NCI-H2196 (cell line): ENCODE measurements around the gene SLC25A21.
"Not testable (repeated sequence)": the region's sequence is repeated elsewhere in the genome, so short reads cannot be mapped to it uniquely, and the experiment has no call there.

ENCODE experiments used
- DNase-seq: peaks from one replicate; lab custom pipeline; 2025; ENCODE audit not compliant: unreplicated experiment; lab: John Stamatoyannopoulos, UW

Gene SLC25A21

GRCh38 chr14:37172024-37172869 is at the start of gene SLC25A21:
SLC25A21 (minus strand) TSS chr14:37172606.
- peak; percentile 78 for DNase-seq

DNA sequence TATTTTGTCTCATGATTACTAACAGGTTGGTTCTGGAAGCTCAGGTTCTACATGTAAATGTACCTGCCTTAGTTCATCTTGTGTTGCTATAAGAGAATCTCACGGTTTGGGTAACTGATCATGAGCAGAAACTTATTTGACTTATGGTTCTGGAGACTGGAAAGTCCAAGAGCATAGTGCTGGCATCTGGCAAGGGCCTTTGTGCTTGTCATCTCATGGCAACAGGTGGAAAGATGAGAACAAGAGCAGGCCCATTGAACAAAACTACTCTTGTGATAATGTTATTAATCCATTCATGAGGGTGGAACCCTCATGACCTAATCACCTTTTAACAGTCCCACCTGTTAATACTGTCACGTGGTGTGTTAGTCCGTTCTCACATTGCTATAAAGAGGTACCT is 48.7 kb upstream of the SLC25A21 start:
- DNase-seq, result no peak

GRCh38 chr14:37215345-37215744 is 42.9 kb upstream of the SLC25A21 start:
- no peak for DNase-seq

DNA sequence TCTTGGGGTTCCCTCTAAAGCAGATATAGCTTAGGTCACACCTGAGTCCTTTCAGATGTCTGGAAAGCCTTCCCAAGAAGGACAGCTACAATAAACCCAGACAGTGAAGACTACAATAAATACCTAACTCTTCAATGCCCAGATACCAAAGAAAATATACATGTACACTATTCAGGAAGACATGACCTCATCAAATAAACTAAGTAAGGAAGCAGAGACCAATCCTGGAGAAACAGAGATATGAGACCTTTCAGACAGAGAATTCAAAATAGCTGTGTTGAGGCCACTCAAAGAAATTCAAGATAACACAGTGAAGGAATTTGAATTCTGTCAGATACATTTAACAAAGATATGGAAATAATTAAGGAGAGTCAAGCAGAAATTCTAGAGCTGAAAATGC is 40.6 kb upstream of the SLC25A21 start:
- no peak for DNase-seq

DNA sequence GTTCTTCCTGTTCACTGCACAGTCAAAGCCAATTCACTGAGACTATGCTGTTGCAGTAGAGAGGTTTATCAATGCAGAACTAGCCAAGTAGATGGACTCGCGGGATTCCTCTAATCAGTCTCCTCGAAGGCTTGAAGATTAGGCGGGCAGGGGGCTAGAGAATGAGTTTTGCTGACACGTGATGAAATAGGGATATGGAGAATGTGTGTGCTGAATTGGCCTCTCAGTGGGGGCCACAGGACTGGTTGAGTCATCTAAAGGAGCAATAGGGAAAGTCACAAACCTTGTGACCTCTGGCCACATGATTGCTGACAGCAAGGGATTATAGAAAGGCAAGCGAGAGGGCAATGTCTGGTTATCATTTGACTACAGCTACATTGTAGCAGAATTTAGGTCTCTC is 38.0 kb upstream of the SLC25A21 start:
- no peak for DNase-seq

DNA sequence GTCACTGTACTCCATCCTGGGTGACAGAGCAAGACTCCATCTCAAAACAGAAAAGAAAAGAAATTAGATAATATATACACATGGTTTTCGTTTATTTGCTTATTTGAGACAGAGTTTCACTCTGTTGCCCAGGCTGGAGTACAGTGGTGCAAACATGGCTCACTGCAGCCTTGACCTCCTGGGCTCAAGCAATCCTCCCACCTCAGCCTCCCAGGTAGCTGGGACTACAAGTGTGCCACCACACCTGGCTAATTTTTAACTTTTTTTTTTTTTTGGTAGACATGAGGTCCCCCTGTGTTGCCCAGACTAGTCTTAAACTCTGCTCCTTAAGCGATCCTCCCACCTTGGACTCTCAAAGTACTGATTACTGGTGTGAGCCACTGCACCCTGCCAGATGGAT is 37.2 kb upstream of the SLC25A21 start:
- not testable (repeated sequence) for DNase-seq

DNA sequence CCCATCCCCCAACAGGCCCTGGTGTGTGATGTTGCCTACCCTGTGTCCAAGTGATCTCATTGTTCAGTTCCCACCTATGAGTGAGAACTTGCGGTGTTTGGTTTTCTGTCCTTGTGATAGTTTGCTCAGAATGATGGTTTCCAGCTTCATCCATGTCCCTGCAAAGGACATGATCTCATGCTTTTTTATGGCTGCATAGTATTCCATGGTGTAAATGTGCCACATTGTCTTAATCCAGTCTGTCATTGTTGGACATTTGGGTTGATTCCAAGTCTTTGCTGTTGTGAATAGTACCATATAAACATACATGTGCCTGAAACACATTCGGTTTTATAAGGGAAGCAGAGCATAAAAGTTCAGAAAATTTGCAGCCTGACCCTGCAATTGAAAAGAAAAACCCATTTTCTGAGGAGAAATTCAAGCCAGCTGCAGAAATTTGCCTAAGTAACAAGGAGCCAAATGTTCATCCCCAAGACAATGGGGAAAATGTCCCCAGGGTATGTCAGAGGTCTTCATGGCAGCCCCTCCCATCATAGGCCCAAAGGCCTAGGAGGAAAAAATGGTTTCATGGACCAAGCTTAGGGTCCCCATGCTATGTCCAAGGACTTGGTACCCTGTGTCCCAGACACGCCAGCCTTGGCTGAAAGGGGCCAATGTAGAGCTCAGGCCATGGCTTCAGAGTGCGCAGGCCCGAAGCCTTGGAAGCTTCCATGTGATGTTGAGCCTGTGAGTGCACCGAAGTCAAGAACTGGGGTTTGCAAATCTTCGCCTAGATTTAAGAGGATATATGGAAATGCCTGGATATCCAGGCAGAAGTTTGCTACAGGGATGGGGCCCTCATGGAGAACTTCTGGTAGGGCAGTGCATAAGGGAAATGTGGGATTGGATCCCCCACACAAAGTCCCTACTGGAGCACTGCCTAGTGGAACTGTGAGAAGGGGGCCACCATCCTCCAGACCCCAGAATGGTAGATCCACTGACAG is 33.5 kb upstream of the SLC25A21 start:
- not testable (repeated sequence) for DNase-seq

DNA sequence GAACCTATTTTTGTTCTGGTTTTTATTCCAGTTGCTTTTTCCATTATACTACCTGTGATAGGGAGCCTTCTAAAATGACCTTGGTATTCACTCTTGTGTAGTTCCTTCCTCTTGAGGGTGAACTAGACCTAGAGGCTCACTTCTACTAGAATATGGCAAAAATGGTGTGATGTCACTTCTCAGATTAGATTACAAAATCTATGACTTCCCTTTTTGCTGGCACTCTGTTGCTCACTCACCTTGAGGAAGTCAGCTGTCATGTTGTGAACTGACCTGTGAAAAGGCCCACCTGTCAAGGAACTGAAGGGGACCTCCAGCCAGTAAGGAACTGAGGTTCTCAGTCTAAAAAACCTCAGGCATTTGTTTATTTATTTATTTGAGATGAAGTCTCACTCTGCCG is 31.0 kb upstream of the SLC25A21 start:
- no peak for DNase-seq

- no peak for DNase-seq
Observed at GRCh38 chr14:37202812-37203211, 30.4 kb upstream of the SLC25A21 start.

GRCh38 chr14:37202265-37202664 is 29.9 kb upstream of the SLC25A21 start:
- no peak for DNase-seq

GRCh38 chr14:37201724-37202123 is 29.3 kb upstream of the SLC25A21 start:
- DNase-seq, result no peak

- DNase-seq, result no peak
Observed at GRCh38 chr14:37198907-37199306, 26.5 kb upstream of the SLC25A21 start.

- DNase-seq, result no peak
Observed at GRCh38 chr14:37198273-37198598, 25.8 kb upstream of the SLC25A21 start.

GRCh38 chr14:37197421-37198272 is 25.2 kb upstream of the SLC25A21 start, which contains the start of gene MIPOL1:
MIPOL1 (plus strand) TSS chr14:37197937; CDS start chr14:37247889, 49,952 bp downstream.
- DNase-seq, result peak; percentile 81

- no peak for DNase-seq
Observed at GRCh38 chr14:37196604-37197420, 24.4 kb upstream of the SLC25A21 start.

DNA sequence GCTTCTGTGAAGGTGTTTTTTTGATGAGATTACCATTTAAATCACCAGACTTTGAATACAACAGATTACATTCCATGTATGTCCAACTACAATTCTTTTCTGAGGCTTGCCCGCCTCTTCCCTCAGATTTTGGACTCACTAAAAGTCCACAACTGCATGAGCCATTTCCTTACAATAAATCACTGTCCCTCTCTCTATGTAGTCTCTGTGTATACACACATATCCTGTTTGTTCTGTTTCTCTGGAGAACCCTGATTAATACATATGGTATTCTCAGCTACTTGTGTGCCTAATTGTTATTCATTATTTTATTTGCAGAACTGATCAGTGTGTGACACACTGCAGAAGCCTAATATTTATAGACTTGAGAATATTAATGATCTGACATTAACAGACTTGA is 22.9 kb upstream of the SLC25A21 start:
- DNase-seq, result no peak

DNA sequence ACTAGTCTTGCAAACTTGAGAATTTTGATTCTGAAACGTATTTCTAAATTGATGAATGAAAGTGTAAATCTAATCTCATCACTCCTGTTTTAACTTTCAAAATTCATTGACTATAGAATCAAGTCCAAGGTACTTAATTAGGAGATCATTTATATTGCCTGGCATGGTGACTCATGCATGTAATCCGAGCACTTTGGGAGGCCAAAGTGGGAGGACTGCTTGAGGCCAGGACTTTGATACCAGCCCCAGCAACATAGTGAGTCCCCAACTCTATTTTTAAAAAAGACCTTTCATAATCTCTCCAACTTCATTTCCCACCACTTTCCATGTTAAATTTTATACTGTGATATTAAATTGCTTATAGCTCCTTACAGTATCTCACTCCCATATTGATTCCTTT is 22.3 kb upstream of the SLC25A21 start:
- DNase-seq, result no peak

- not testable (repeated sequence) for DNase-seq
Observed at GRCh38 chr14:37189733-37190132, 17.3 kb upstream of the SLC25A21 start.

- not testable (repeated sequence) for DNase-seq
Observed at GRCh38 chr14:37187840-37188577, 15.6 kb upstream of the SLC25A21 start.
